ENCODE data around the gene FCGR3B.
"Not testable (repeated sequence)": the region's sequence is repeated elsewhere in the genome, so short reads cannot be mapped to it uniquely, and the experiment has no call there.

GRCh38 chr1:161589920-161590319 lies 41.1 kb downstream of the FCGR3B start:
- not testable (repeated sequence) for TF ChIP-seq CTCF (conservative IDR thresholded peaks at IDR 0.05; ENCODE audit: low read depth, low read length); EZH2 (IDR thresholded peaks at IDR 0.05; ENCODE audit: borderline replicate concordance, low read depth, low read length, poor library complexity, severe bottlenecking)
